ENCODE measurements around the gene GHRH.
A peak's percentile ranks its signal among the peaks of the same experiment; 100 is the strongest.

GHRH gene

GRCh38 chr20:37274851-37275524 lies 13.4 kb upstream of the GHRH start:
- Histone ChIP-seq H3K4me1 (ENCODE audit: control insufficient read depth in 1 of 2, insufficient read depth in 1 of 2, low read depth in 1 of 2, low read length in 1 of 2) (peaks cover 25 to 28% of the 10 kb centered on the region in 2 experiments), H3K4me3 (ENCODE audit: low read depth in 1 of 2, low read length in 1 of 2) (no peak overlapping the region), H3K27me3 (no peaks in the 10 kb centered on the region), H3K27ac (no peak overlapping the region), H3K9me3 (no peaks in the 10 kb centered on the region), H3K36me3 (no peaks in the 10 kb centered on the region)
- no peak for TF ChIP-seq CTCF (IDR thresholded peaks at IDR 0.05)

- no peak for TF ChIP-seq CTCF (IDR thresholded peaks at IDR 0.05)
- H3K9me3 ChIP-seq, result no peaks in the 10 kb centered on the region
- no peak overlapping the region for H3K27ac ChIP-seq
- H3K4me1 ChIP-seq (ENCODE audit: control insufficient read depth in 1 of 2, insufficient read depth in 1 of 2, low read depth in 1 of 2, low read length in 1 of 2), result peaks cover 33 to 34% of the 10 kb centered on the region in 2 experiments
- no peaks in the 10 kb centered on the region for H3K36me3 ChIP-seq
- H3K4me3 ChIP-seq (ENCODE audit: low read depth in 1 of 2, low read length in 1 of 2), result no peak overlapping the region
- H3K27me3 ChIP-seq, result no peaks in the 10 kb centered on the region
Observed at GRCh38 chr20:37273988-37274387, 12.4 kb upstream of the GHRH start.

- TF ChIP-seq CTCF (IDR thresholded peaks at IDR 0.05), result no peak
- Histone ChIP-seq H3K4me1 (ENCODE audit: control insufficient read depth in 1 of 2, insufficient read depth in 1 of 2, low read depth in 1 of 2, low read length in 1 of 2) (peaks cover 26% of the 10 kb centered on the region in 2 experiments), H3K4me3 (ENCODE audit: low read depth in 1 of 2, low read length in 1 of 2) (no peak overlapping the region), H3K27ac (peak overlapping the region; percentile 95), H3K27me3 (no peaks in the 10 kb centered on the region), H3K9me3 (no peaks in the 10 kb centered on the region), H3K36me3 (no peaks in the 10 kb centered on the region)
Observed at GRCh38 chr20:37271421-37271768, 9.8 kb upstream of the GHRH start.

GRCh38 chr20:37270576-37271420 lies 9.2 kb upstream of the GHRH start:
- no peaks in the 10 kb centered on the region for H3K9me3 ChIP-seq

More at GRCh38 chr20:37270576-37271420, 9.2 kb upstream of the GHRH start:
- H3K27ac ChIP-seq, result peak overlapping the region; percentile 95
- H3K36me3 ChIP-seq, result no peaks in the 10 kb centered on the region
- H3K27me3 ChIP-seq, result no peaks in the 10 kb centered on the region
- H3K4me3 ChIP-seq (ENCODE audit: low read depth in 1 of 2, low read length in 1 of 2), result peak overlapping the region; percentile 17 to 29
- TF ChIP-seq CTCF (IDR thresholded peaks at IDR 0.05), result no peak
- H3K4me1 ChIP-seq (ENCODE audit: control insufficient read depth in 1 of 2, insufficient read depth in 1 of 2, low read depth in 1 of 2, low read length in 1 of 2), result peaks cover 26% of the 10 kb centered on the region in 2 experiments
